ENCODE measurements around the gene LPXN.

LPXN gene

GRCh38 chr11:58503361-58503856 lies 72.2 kb downstream of the LPXN start:
- H3K4me3 ChIP-seq (ENCODE audit: low read length) = no peak overlapping the region

DNA sequence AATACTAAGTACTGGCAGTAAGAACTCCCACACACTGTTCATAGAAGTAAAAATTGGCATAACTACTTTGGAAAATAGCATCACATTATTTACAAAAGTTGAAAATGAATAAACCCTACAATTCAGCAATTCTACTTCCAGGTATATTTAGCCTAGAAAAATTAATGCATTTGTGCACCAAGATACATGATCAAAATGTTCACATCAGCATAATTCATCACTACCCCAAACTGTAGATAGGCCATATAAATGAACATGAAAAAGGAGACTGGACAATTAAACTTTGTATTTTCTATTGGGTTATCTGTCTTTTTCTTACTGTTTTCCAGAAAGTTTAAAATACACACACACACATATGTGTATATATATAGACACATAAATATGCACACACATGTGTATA lies 73.7 kb downstream of the LPXN start:
- Histone ChIP-seq H3K4me3 (ENCODE audit: low read length) (no peak overlapping the region), H3K36me3 (ENCODE audit: control insufficient read depth, insufficient read depth, low read length) (no peaks in the 10 kb centered on the region), H3K4me1 (ENCODE audit: control insufficient read depth, insufficient read depth, low read length) (no peaks in the 10 kb centered on the region), H3K27ac (ENCODE audit: low read length) (no peak overlapping the region), H3K9me3 (ENCODE audit: control insufficient read depth, insufficient read depth, low read length) (no peaks in the 10 kb centered on the region), H3K27me3 (ENCODE audit: control insufficient read depth, insufficient read depth, low read length) (no peaks in the 10 kb centered on the region)
- no peak for DNase-seq (ENCODE audit: low read depth, low spot score)

More at GRCh38 chr11:58503361-58503856, 72.2 kb downstream of the LPXN start:
- Histone ChIP-seq H3K27ac (ENCODE audit: low read length) (no peak overlapping the region), H3K36me3 (ENCODE audit: control insufficient read depth, insufficient read depth, low read length) (no peaks in the 10 kb centered on the region), H3K4me1 (ENCODE audit: control insufficient read depth, insufficient read depth, low read length) (no peaks in the 10 kb centered on the region), H3K9me3 (ENCODE audit: control insufficient read depth, insufficient read depth, low read length) (no peaks in the 10 kb centered on the region), H3K27me3 (ENCODE audit: control insufficient read depth, insufficient read depth, low read length) (no peaks in the 10 kb centered on the region)
- DNase-seq (ENCODE audit: low read depth, low spot score) = no peak
- no CpG with 5 or more reads among the region's 4 CpGs for WGBS (ENCODE audit: insufficient coverage, insufficient read length)

GRCh38 chr11:58498464-58498863 lies 77.2 kb downstream of the LPXN start:
- H3K36me3 ChIP-seq (ENCODE audit: control insufficient read depth, insufficient read depth, low read length) = no peaks in the 10 kb centered on the region
- no peaks in the 10 kb centered on the region for H3K4me1 ChIP-seq (ENCODE audit: control insufficient read depth, insufficient read depth, low read length)
- H3K9me3 ChIP-seq (ENCODE audit: control insufficient read depth, insufficient read depth, low read length) = no peaks in the 10 kb centered on the region
- no peak overlapping the region for H3K27ac ChIP-seq (ENCODE audit: low read length)
- no peak for DNase-seq (ENCODE audit: low read depth, low spot score)
- H3K27me3 ChIP-seq (ENCODE audit: control insufficient read depth, insufficient read depth, low read length) = no peaks in the 10 kb centered on the region
- no peak overlapping the region for H3K4me3 ChIP-seq (ENCODE audit: low read length)
- no CpG with 5 or more reads among the region's 2 CpGs for WGBS (ENCODE audit: insufficient coverage, insufficient read length)

DNA sequence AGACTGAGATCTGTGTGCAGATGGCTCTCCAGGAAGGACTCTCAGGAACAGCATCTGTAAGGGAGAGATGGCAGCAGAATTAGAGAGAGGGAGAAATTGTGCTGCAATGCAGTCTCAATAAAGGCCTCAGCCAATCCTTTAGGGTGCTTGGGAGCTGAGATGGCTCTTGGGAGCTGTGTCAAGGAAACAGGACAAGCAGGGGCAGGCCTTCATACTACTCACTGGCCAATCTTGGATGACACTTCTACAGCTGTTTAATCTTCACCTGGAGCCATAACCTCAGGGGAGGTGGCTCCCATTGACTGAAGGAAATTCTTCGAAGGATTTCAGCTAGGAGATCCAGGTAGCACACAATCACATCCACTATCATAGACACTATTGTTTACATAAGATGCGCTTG lies 77.7 kb downstream of the LPXN start:
- Histone ChIP-seq H3K4me1 (ENCODE audit: control insufficient read depth, insufficient read depth, low read length) (no peaks in the 10 kb centered on the region), H3K27me3 (ENCODE audit: control insufficient read depth, insufficient read depth, low read length) (no peaks in the 10 kb centered on the region), H3K9me3 (ENCODE audit: control insufficient read depth, insufficient read depth, low read length) (no peaks in the 10 kb centered on the region), H3K4me3 (ENCODE audit: low read length) (no peak overlapping the region), H3K36me3 (ENCODE audit: control insufficient read depth, insufficient read depth, low read length) (no peaks in the 10 kb centered on the region), H3K27ac (ENCODE audit: low read length) (no peak overlapping the region)
- no peak for DNase-seq (ENCODE audit: low read depth, low spot score)
- no CpG with 5 or more reads among the region's 2 CpGs for WGBS (ENCODE audit: insufficient coverage, insufficient read length)

DNA sequence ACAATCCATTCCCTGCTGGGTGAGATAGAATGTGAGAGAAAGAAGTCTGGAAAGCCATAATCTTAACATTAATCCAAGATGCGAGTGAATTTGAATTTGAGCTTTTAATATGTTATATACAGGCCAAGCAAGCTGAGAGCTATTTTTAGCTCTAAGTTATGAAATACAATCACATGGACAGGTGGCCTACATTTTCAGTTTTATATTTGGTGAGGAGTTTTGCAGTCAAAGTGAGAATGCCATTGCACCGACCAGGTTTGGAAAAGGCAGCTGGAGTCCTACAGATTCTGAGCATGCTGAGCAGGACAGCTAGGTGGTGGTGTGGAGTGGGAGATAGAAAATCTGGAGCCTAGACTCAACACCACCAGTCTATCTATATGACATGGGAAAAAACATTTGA lies 79.8 kb downstream of the LPXN start:
- H3K27ac ChIP-seq (ENCODE audit: low read length) = no peak overlapping the region
- H3K9me3 ChIP-seq (ENCODE audit: control insufficient read depth, insufficient read depth, low read length) = no peaks in the 10 kb centered on the region
- DNase-seq (ENCODE audit: low read depth, low spot score) = no peak
- WGBS (ENCODE audit: insufficient coverage, insufficient read length) = no CpG with 5 or more reads among the region's 2 CpGs
- no peaks in the 10 kb centered on the region for H3K4me1 ChIP-seq (ENCODE audit: control insufficient read depth, insufficient read depth, low read length)
- H3K27me3 ChIP-seq (ENCODE audit: control insufficient read depth, insufficient read depth, low read length) = no peaks in the 10 kb centered on the region
- no peaks in the 10 kb centered on the region for H3K36me3 ChIP-seq (ENCODE audit: control insufficient read depth, insufficient read depth, low read length)
- H3K4me3 ChIP-seq (ENCODE audit: low read length) = no peak overlapping the region

DNA sequence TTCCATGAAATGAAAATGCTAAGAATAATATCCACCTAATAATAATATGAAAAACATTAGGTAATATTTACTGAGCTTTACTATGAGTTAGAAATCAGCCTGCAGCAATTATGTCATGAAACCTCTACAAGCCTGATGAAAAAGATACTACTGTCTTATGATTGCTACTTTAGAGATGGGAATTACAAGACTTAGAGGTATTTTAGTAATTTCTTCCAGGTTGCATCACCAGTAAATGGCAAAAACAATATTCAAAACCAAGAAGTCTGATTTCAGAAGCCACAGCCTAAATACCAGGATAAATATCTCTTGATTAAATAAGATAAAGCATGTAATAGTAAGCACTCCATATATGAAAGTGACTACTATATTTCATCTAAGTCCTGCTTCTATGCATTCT lies 81.6 kb downstream of the LPXN start:
- DNase-seq (ENCODE audit: low read depth, low spot score) = no peak
- Histone ChIP-seq H3K27ac (ENCODE audit: low read length) (no peak overlapping the region), H3K27me3 (ENCODE audit: control insufficient read depth, insufficient read depth, low read length) (no peaks in the 10 kb centered on the region), H3K4me3 (ENCODE audit: low read length) (no peak overlapping the region), H3K4me1 (ENCODE audit: control insufficient read depth, insufficient read depth, low read length) (no peaks in the 10 kb centered on the region), H3K36me3 (ENCODE audit: control insufficient read depth, insufficient read depth, low read length) (no peaks in the 10 kb centered on the region), H3K9me3 (ENCODE audit: control insufficient read depth, insufficient read depth, low read length) (no peaks in the 10 kb centered on the region)

DNA sequence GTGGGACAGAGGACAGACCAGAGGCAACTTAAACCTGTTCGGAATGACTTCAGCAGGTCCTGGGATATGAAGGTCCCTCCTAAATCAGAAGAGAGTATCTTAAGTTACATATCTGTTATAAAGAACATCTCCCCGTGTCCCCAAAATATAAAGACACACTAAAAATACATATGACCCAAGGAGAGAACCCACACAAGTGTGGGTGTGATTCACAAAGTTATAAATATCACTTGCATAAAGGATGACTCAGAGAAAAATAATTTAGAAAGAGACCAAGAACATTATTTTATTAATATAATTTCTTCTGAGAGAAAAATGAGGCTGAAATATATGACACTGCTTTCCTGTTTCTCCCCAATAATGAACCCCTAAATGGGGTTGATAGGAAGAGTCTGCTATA lies 82.0 kb downstream of the LPXN start:
- H3K27me3 ChIP-seq (ENCODE audit: control insufficient read depth, insufficient read depth, low read length) = no peaks in the 10 kb centered on the region
- H3K36me3 ChIP-seq (ENCODE audit: control insufficient read depth, insufficient read depth, low read length) = no peaks in the 10 kb centered on the region
- no peak overlapping the region for H3K27ac ChIP-seq (ENCODE audit: low read length)
- no peaks in the 10 kb centered on the region for H3K9me3 ChIP-seq (ENCODE audit: control insufficient read depth, insufficient read depth, low read length)
- no peak for DNase-seq (ENCODE audit: low read depth, low spot score)
- no peaks in the 10 kb centered on the region for H3K4me1 ChIP-seq (ENCODE audit: control insufficient read depth, insufficient read depth, low read length)
- H3K4me3 ChIP-seq (ENCODE audit: low read length) = no peak overlapping the region
- WGBS (ENCODE audit: insufficient coverage, insufficient read length) = no CpG with 5 or more reads among the region's 2 CpGs

GRCh38 chr11:58490827-58491226 lies 84.8 kb downstream of the LPXN start:
- Histone ChIP-seq H3K4me3 (ENCODE audit: low read length) (no peak overlapping the region), H3K27me3 (ENCODE audit: control insufficient read depth, insufficient read depth, low read length) (no peaks in the 10 kb centered on the region), H3K27ac (ENCODE audit: low read length) (no peak overlapping the region), H3K4me1 (ENCODE audit: control insufficient read depth, insufficient read depth, low read length) (peaks cover 2% of the 10 kb centered on the region; the same call in 1 of the 2 replicates), H3K9me3 (ENCODE audit: control insufficient read depth, insufficient read depth, low read length) (no peaks in the 10 kb centered on the region), H3K36me3 (ENCODE audit: control insufficient read depth, insufficient read depth, low read length) (no peaks in the 10 kb centered on the region)
- no peak for DNase-seq (ENCODE audit: low read depth, low spot score)
- 100% methylated on average over 2 of the region's 2 CpGs for WGBS (ENCODE audit: insufficient coverage, insufficient read length)

- no peak for DNase-seq (ENCODE audit: low read depth, low spot score)
- Histone ChIP-seq H3K4me1 (ENCODE audit: control insufficient read depth, insufficient read depth, low read length) (peaks cover 2% of the 10 kb centered on the region; the same call in 1 of the 2 replicates), H3K4me3 (ENCODE audit: low read length) (no peak overlapping the region), H3K27me3 (ENCODE audit: control insufficient read depth, insufficient read depth, low read length) (no peaks in the 10 kb centered on the region), H3K36me3 (ENCODE audit: control insufficient read depth, insufficient read depth, low read length) (no peaks in the 10 kb centered on the region), H3K9me3 (ENCODE audit: control insufficient read depth, insufficient read depth, low read length) (no peaks in the 10 kb centered on the region), H3K27ac (ENCODE audit: low read length) (no peak overlapping the region)
Observed at GRCh38 chr11:58487170-58487569, 88.5 kb downstream of the LPXN start.

GRCh38 chr11:58485961-58486360 lies 89.7 kb downstream of the LPXN start:
- DNase-seq (ENCODE audit: low read depth, low spot score) = no peak
- WGBS (ENCODE audit: insufficient coverage, insufficient read length) = no CpG with 5 or more reads among the region's 1 CpG
- no peak overlapping the region for H3K27ac ChIP-seq (ENCODE audit: low read length)
- no peaks in the 10 kb centered on the region for H3K36me3 ChIP-seq (ENCODE audit: control insufficient read depth, insufficient read depth, low read length)
- H3K27me3 ChIP-seq (ENCODE audit: control insufficient read depth, insufficient read depth, low read length) = no peaks in the 10 kb centered on the region
- H3K4me1 ChIP-seq (ENCODE audit: control insufficient read depth, insufficient read depth, low read length) = peaks cover 2% of the 10 kb centered on the region; the same call in 1 of the 2 replicates
- H3K9me3 ChIP-seq (ENCODE audit: control insufficient read depth, insufficient read depth, low read length) = no peaks in the 10 kb centered on the region
- no peak overlapping the region for H3K4me3 ChIP-seq (ENCODE audit: low read length)
